HepG2 (cell line): Measurements from ENCODE around the gene PNRC1. TPM values are rescaled to one million over a fixed set of nuclear protein-coding genes. Genes with fewer than 3 reads are reported as not detected.

Experiments used
- ATAC-seq: fragments of 200-7000 bp; cut with Tn5 transposase; 3 replicates; pipeline ENCODE4 v1.9.1; 2020; ENCODE audit warnings: mild to moderate bottlenecking, moderate library complexity
- BruUV-seq: library from RNA; stranded (reverse); fragments of 400-500 nt; replicated peaks from 2 replicates; lab custom pipeline; 2021; lab: Mats Ljungman, UMichigan
- CTCF ChIA-PET: fragments of 300-600 bp; formaldehyde crosslinking; extraction: SDS; loops from one replicate; lab custom pipeline; 2021; ENCODE audit warnings: low total read pairs, inconsistent platforms, low intra/inter-chr PET ratio; lab: Yijun Ruan, JAX
- POLR2A ChIA-PET: fragments of 350-600 bp; sonication (Branson Sonifier 250); formaldehyde crosslinking; loops from one replicate; lab custom pipeline; 2020; ENCODE audit warnings: antibody characterized with exemption, inconsistent platforms; lab: Yijun Ruan, JAX
- DNase-seq: peaks from one replicate; pipeline ENCODE4 v3.0.0-alpha.2; 2015; ENCODE audit warnings: low spot score
- FAIRE-seq: peaks from 3 replicates; lab custom pipeline; 2011; peaks lifted over from hg19 to GRCh38; lab: Jason Lieb, UNC
- H2AFZ ChIP-seq: one replicate; pipeline ENCODE4 v1.6.1; 2011; ENCODE audit warnings: low read length, inconsistent platforms
- H3K27ac ChIP-seq: fragments of 300-600 bp; 3 replicates; pipeline ENCODE4 v1.8.0; 2011; ENCODE audit warnings: mixed run types, mild to moderate bottlenecking, mixed read lengths, low read length, inconsistent platforms; ENCODE audit not compliant: insufficient read depth; ENCODE audit errors: extremely low read length
- H3K27me3 ChIP-seq, 2 experiments: fragments of 200-600 bp in 1 of 2; 2 replicates in 1 of 2; 3 replicates in 1 of 2; pipeline versions ENCODE4 v1.6.0 to v1.8.0; 2011; ENCODE audit warnings: low read length in 2 of 2, mild to moderate bottlenecking in 2 of 2, moderate library complexity in 2 of 2, inconsistent platforms in 1 of 2; ENCODE audit not compliant: insufficient read depth in 2 of 2, control insufficient read depth in 1 of 2
- H3K36me3 ChIP-seq, 2 experiments: fragments of 200-600 bp in 1 of 2; replicated peaks in 1 of 2; 2 replicates in 1 of 2; 3 replicates in 1 of 2; pipeline versions ENCODE4 v1.5.1 to v1.8.0; 2011; ENCODE audit warnings: low read length in 2 of 2, inconsistent platforms in 1 of 2; ENCODE audit not compliant: insufficient read depth in 2 of 2, control insufficient read depth in 1 of 2
- H3K4me1 ChIP-seq: 2 replicates; pipeline ENCODE4 v1.5.1; 2012; ENCODE audit warnings: low read length, inconsistent platforms; ENCODE audit not compliant: insufficient read depth
- H3K4me2 ChIP-seq: 2 replicates; pipeline ENCODE4 v1.6.0; 2011; ENCODE audit warnings: low read depth, low read length, inconsistent platforms
- H3K4me3 ChIP-seq, 3 experiments: fragments of 200-600 bp in 1 of 3; sonication (generic), shearing (Covaris generic) in 1 of 3; replicated peaks in 1 of 3; 2 replicates each; pipeline ENCODE4 v1.5.1; 2011 to 2016; ENCODE audit warnings: low read length in 3 of 3, inconsistent platforms in 2 of 3, low read depth in 2 of 3, mild to moderate bottlenecking in 2 of 3, control low read depth in 1 of 3, mixed read lengths in 1 of 3; ENCODE audit not compliant: insufficient read depth in 1 of 3
- H3K79me2 ChIP-seq: one replicate; pipeline ENCODE4 v1.6.1; 2011; ENCODE audit warnings: low read length, inconsistent platforms; ENCODE audit not compliant: insufficient read depth
- H3K9ac ChIP-seq: 2 replicates; pipeline ENCODE4 v1.6.0; 2011; ENCODE audit warnings: mild to moderate bottlenecking, low read depth, low read length, inconsistent platforms; ENCODE audit not compliant: insufficient read depth
- H3K9me3 ChIP-seq: 2 replicates; pipeline ENCODE4 v1.5.1; 2012; ENCODE audit warnings: mild to moderate bottlenecking, low read length
- H4K20me1 ChIP-seq: 2 replicates; pipeline ENCODE4 v1.6.0; 2011; ENCODE audit warnings: inconsistent platforms, mild to moderate bottlenecking, low read length, moderate library complexity; ENCODE audit not compliant: insufficient read depth
- KDM6A ChIP-seq: IDR thresholded peaks from 2 replicates; pipeline ENCODE4 v1.6.1; 2016; ENCODE audit warnings: low read depth
- MAFG ChIP-seq: sonication (generic); formaldehyde crosslinking; IDR thresholded peaks from 2 replicates; pipeline ENCODE4 v1.5.1; 2020; ENCODE audit warnings: mild to moderate bottlenecking, missing genetic modification reagents
- PHF21A ChIP-seq: sonication (generic); formaldehyde crosslinking; IDR thresholded peaks from 2 replicates; pipeline ENCODE4 v1.5.0; 2020; ENCODE audit warnings: mild to moderate bottlenecking, missing genetic modification reagents
- SAP130 ChIP-seq: IDR thresholded peaks from 2 replicates; pipeline ENCODE4 v1.6.1; 2016; ENCODE audit warnings: low read depth
- SRSF9 ChIP-seq: fragments of 200-400 bp; formaldehyde crosslinking; IDR thresholded peaks from 2 replicates; pipeline ENCODE4 v1.6.1; 2018; ENCODE audit warnings: borderline replicate concordance, mild to moderate bottlenecking, low read depth, low read length; ENCODE audit not compliant: insufficient read depth, poor library complexity, severe bottlenecking
- TMF1 ChIP-seq: sonication (generic); formaldehyde crosslinking; IDR thresholded peaks from 2 replicates; pipeline ENCODE4 v1.8.1; 2022; ENCODE audit warnings: low read depth, missing genetic modification reagents
- TRIM24 ChIP-seq: sonication (generic); formaldehyde crosslinking; IDR thresholded peaks from 2 replicates; pipeline ENCODE4 v1.8.0; 2022; ENCODE audit warnings: mild to moderate bottlenecking, missing genetic modification reagents
- YEATS4 ChIP-seq: sonication (generic); formaldehyde crosslinking; IDR thresholded peaks from 2 replicates; pipeline ENCODE4 v1.4.0; 2020; ENCODE audit warnings: missing genetic modification reagents, borderline replicate concordance
- ZFAT ChIP-seq: sonication (generic); formaldehyde crosslinking; conservative IDR thresholded peaks from 2 replicates; pipeline ENCODE4 v1.8.1; 2023; ENCODE audit warnings: missing genetic modification reagents, inconsistent platforms
- ZFY ChIP-seq: sonication (generic); formaldehyde crosslinking; IDR thresholded peaks from 2 replicates; pipeline ENCODE4 v1.4.0; 2020; ENCODE audit warnings: missing genetic modification reagents
- ZNF333 ChIP-seq: sonication (generic); formaldehyde crosslinking; IDR thresholded peaks from 2 replicates; pipeline ENCODE4 v1.4.0; 2020; ENCODE audit warnings: mild to moderate bottlenecking, missing genetic modification reagents, borderline replicate concordance
- ZNF484 ChIP-seq: sonication (generic); formaldehyde crosslinking; IDR thresholded peaks from 2 replicates; pipeline ENCODE4 v1.5.1; 2020; ENCODE audit warnings: mild to moderate bottlenecking, low read depth, missing genetic modification reagents, borderline replicate concordance
- ZNF577 ChIP-seq: sonication (generic); formaldehyde crosslinking; IDR thresholded peaks from 2 replicates; pipeline ENCODE4 v1.4.0; 2020; ENCODE audit warnings: mild to moderate bottlenecking, low read depth, missing genetic modification reagents, borderline replicate concordance
- ZSCAN29 ChIP-seq: sonication (generic); formaldehyde crosslinking; conservative IDR thresholded peaks from 2 replicates; pipeline ENCODE4 v1.4.0; 2020; ENCODE audit warnings: mild to moderate bottlenecking, missing genetic modification reagents
- WGBS: methylation state at CpG from one replicate; pipeline ENCODE4 v1.1.6; 2017; ENCODE audit warnings: low lambda C conversion rate; 5-methylcytosine and 5-hydroxymethylcytosine counted together
- in situ Hi-C: cut with HindIII; loops from 2 replicates; pipeline ENCODE4 v1.10.0; 2017; ENCODE audit warnings: low pct_unique_long_range_greater_than_20kb; ENCODE audit not compliant: extremely low pct_ligation_motif_present
- intact Hi-C: fragments of 100-400 bp; cut with micrococcal nuclease; formaldehyde crosslinking; loops from one replicate; pipeline ENCODE4 v1.10.0; 2022; ENCODE audit not compliant: unreplicated experiment
- polyA plus RNA-seq, 8 experiments: library from polyadenylated mRNA; depleted of rRNA in 3 of 8; stranded (reverse) in 7 of 8; unstranded in 1 of 8; fragments of >200 nt; fragmentation: Illumina TruSeq in 4 of 8; extraction: Trizol in 4 of 8; gene quantifications; 2 replicates each; pipeline versions ENCODE4 v1.2.1 to v1.2.3, GENCODE V29; 2011 to 2016; ENCODE audit warnings: low read depth in 4 of 8, missing spikeins in 1 of 8, mixed read lengths in 1 of 8; ENCODE audit not compliant: insufficient read depth in 1 of 8
- total RNA-seq, 5 experiments: library from RNA; depleted of rRNA; stranded (reverse); fragments of >200 nt; fragmentation: Illumina TruSeq; extraction: Trizol; gene quantifications; 2 replicates each; pipeline ENCODE4 v1.2.3, GENCODE V29; 2016; ENCODE audit warnings: low read depth in 1 of 5
- TF ChIP-seq, protein P1 (sequence below): sonication (generic); formaldehyde crosslinking; IDR thresholded peaks from 2 replicates; pipeline ENCODE4 v1.4.0; 2020; ENCODE audit warnings: mild to moderate bottlenecking, missing genetic modification reagents, borderline replicate concordance
- TF ChIP-seq, protein P2 (sequence below): sonication (generic); formaldehyde crosslinking; IDR thresholded peaks from 2 replicates; pipeline ENCODE4 v1.9.0; 2022; ENCODE audit warnings: missing genetic modification reagents, mild to moderate bottlenecking, borderline replicate concordance
- TF ChIP-seq, protein P3 (sequence below): sonication (generic); formaldehyde crosslinking; IDR thresholded peaks from 2 replicates; pipeline ENCODE4 v1.4.0; 2020; ENCODE audit warnings: missing genetic modification reagents, low read depth, mild to moderate bottlenecking, borderline replicate concordance
- TF ChIP-seq, protein P4 (sequence below): fragments of 450-650 bp; IDR thresholded peaks from 2 replicates; pipeline ENCODE4 v1.6.1; 2017

The PNRC1 gene
- total and polyA plus RNA-seq, 2 of the 13 experiments (the other 11 are each of a cell fraction or from before 2014, with no cell fraction given), result 17.6 to 36.0 TPM

DNA sequence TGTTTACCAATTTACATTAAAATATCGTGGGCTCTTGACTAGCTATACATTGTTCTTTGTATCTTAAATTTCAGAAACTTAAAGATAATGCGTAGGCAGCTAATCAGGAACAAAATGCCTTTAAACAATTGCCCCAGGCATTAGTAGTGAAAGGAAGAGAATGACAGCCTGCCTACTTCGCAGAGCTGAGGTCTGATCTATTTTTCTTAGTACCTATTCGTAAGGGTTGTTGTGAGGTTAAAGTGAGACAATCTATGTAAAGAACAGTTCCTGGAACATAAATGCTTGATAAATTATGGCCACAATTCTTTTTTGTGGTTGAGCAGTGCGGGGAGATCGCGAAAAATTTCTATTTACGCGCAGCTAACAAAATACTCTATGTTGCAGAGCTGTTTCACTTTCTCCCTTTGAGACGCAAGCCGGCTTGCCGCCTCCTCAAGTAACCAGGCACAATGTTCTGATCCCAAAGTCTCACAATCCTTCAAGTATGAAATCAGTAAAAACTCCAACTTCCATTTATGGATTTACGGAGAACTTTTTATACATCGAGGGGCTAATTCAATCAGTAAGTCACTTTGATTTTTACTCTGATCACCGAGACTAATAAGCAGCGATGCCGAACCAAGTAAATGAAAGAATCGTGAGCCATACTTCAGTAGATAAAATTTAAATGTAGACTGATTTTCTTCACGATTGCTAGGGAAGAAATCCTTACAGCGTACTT is 878 bp upstream of the PNRC1 start:
- FAIRE-seq, result no peak
- Histone ChIP-seq H3K27me3 (no peaks in the 10 kb centered on the region; a peak in 1 of 5 replicates), H2AFZ (peak overlapping the region; percentile 35), H3K27ac (peak overlapping the region; percentile 0), H3K4me1 (peaks cover 24% of the 10 kb centered on the region), H3K4me2 (peak overlapping the region; percentile 85), H3K79me2 (peaks cover 36% of the 10 kb centered on the region), H3K9me3 (no peaks in the 10 kb centered on the region), H4K20me1 (peaks cover 29% of the 10 kb centered on the region), H3K36me3 (peaks cover 0 to 9% of the 10 kb centered on the region in 2 experiments; a peak in 1 of 5 replicates), H3K4me3 (peak overlapping the region; percentile 61 to 95 (median 80)), H3K9ac (peak overlapping the region; percentile 67)
- intact Hi-C loops, result loop anchor here (1.0 to 5.0 kb wide), 3 partner anchors 45 to 96 kb away; partner anchors contain the start of gene PM20D2
- 5% methylated on average over 20 of the region's 20 CpGs for WGBS
- in situ Hi-C loops, result loop anchor here (10.0 kb wide), 1 partner anchor 95 kb away; no protein-coding TSS in a partner anchor
- ChIA-PET CTCF (no interaction called here), POLR2A (interaction anchor here (0.7 to 6.8 kb wide), 22 partner anchors 10 to 272 kb away, joined by 3 to 117 read pairs (median 6); partner anchors contain the start of genes RNGTT, SRSF12 and UBE2J1)
- no peak for ATAC-seq
- TSS peak; percentile 89 for BruUV-seq
- DNase-seq, result no peak
- TF ChIP-seq, protein P1, sequence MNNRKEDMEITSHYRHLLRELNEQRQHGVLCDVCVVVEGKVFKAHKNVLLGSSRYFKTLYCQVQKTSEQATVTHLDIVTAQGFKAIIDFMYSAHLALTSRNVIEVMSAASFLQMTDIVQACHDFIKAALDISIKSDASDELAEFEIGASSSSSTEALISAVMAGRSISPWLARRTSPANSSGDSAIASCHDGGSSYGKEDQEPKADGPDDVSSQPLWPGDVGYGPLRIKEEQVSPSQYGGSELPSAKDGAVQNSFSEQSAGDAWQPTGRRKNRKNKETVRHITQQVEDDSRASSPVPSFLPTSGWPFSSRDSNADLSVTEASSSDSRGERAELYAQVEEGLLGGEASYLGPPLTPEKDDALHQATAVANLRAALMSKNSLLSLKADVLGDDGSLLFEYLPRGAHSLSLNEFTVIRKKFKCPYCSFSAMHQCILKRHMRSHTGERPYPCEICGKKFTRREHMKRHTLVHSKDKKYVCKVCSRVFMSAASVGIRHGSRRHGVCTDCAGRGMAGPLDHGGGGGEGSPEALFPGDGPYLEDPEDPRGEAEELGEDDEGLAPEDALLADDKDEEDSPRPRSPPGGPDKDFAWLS (CRISPR knock-in tag), result no peak
- TF ChIP-seq PHF21A (CRISPR knock-in tag) (0 out of 2 replicates have a peak, but pooled peaks have one; percentile 10), ZNF333 (CRISPR knock-in tag) (no peak), TRIM24 (CRISPR knock-in tag) (no peak), TMF1 (CRISPR knock-in tag) (no peak), MAFG (no peak), ZFAT (CRISPR knock-in tag) (no peak), SRSF9 (no peak), SAP130 (CRISPR knock-in tag) (0 out of 2 replicates have a peak, but pooled peaks have one; percentile 6), ZFY (CRISPR knock-in tag) (no peak), ZNF484 (no peak), YEATS4 (no peak), ZSCAN29 (CRISPR knock-in tag) (0 out of 2 replicates have a peak, but pooled peaks have one; percentile 14), ZNF577 (CRISPR knock-in tag) (no peak), KDM6A (CRISPR knock-in tag) (no peak)
- TF ChIP-seq, protein P2, sequence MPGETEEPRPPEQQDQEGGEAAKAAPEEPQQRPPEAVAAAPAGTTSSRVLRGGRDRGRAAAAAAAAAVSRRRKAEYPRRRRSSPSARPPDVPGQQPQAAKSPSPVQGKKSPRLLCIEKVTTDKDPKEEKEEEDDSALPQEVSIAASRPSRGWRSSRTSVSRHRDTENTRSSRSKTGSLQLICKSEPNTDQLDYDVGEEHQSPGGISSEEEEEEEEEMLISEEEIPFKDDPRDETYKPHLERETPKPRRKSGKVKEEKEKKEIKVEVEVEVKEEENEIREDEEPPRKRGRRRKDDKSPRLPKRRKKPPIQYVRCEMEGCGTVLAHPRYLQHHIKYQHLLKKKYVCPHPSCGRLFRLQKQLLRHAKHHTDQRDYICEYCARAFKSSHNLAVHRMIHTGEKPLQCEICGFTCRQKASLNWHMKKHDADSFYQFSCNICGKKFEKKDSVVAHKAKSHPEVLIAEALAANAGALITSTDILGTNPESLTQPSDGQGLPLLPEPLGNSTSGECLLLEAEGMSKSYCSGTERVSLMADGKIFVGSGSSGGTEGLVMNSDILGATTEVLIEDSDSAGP (CRISPR knock-in tag), result no peak
- TF ChIP-seq, protein P3, sequence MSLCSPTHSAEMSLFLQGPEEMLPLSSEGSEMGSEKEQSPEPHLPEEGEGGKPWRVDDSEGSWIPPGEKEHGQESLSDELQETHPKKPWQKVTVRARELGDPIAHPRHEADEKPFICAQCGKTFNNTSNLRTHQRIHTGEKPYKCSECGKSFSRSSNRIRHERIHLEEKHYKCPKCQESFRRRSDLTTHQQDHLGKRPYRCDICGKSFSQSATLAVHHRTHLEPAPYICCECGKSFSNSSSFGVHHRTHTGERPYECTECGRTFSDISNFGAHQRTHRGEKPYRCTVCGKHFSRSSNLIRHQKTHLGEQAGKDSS, result no peak
- TF ChIP-seq, protein P4, sequence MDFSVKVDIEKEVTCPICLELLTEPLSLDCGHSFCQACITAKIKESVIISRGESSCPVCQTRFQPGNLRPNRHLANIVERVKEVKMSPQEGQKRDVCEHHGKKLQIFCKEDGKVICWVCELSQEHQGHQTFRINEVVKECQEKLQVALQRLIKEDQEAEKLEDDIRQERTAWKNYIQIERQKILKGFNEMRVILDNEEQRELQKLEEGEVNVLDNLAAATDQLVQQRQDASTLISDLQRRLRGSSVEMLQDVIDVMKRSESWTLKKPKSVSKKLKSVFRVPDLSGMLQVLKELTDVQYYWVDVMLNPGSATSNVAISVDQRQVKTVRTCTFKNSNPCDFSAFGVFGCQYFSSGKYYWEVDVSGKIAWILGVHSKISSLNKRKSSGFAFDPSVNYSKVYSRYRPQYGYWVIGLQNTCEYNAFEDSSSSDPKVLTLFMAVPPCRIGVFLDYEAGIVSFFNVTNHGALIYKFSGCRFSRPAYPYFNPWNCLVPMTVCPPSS, result no peak
